Measurements from ENCODE around the gene RRP9.

The RRP9 gene

DNA sequence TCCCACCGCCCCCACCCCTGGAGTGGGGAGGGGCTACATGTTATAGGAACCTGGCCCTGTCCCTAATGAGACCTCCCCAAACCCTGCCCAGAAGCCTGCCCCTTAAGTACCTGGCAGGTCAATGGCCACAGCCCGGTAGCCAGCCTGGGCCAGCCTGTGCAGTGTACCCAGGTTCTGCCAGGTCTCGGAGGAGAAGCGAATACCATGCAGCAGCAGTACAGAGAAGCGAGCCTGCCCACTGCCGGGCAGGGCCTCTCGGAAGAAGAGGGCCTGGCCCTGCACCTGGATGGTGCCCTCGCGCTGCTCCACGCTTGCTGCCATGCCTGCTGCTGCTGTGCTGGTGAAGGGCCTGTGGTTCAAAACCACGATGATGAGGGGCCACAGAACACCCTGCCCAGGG is 29.6 kb upstream of the RRP9 start:
- Histone ChIP-seq H3K4me3 (ENCODE audit: severe bottlenecking) (no peak overlapping the region), H3K4me1 (ENCODE audit: insufficient read depth, poor library complexity, severe bottlenecking) (peaks cover 8% of the 10 kb centered on the region), H3K36me3 (ENCODE audit: low read depth) (no peaks in the 10 kb centered on the region), H3K9me3 (ENCODE audit: severe bottlenecking) (no peaks in the 10 kb centered on the region), H3K27me3 (ENCODE audit: insufficient read depth, poor library complexity, severe bottlenecking) (no peaks in the 10 kb centered on the region), H3K27ac (ENCODE audit: poor library complexity, severe bottlenecking) (no peak overlapping the region)
- TF ChIP-seq, protein P1, sequence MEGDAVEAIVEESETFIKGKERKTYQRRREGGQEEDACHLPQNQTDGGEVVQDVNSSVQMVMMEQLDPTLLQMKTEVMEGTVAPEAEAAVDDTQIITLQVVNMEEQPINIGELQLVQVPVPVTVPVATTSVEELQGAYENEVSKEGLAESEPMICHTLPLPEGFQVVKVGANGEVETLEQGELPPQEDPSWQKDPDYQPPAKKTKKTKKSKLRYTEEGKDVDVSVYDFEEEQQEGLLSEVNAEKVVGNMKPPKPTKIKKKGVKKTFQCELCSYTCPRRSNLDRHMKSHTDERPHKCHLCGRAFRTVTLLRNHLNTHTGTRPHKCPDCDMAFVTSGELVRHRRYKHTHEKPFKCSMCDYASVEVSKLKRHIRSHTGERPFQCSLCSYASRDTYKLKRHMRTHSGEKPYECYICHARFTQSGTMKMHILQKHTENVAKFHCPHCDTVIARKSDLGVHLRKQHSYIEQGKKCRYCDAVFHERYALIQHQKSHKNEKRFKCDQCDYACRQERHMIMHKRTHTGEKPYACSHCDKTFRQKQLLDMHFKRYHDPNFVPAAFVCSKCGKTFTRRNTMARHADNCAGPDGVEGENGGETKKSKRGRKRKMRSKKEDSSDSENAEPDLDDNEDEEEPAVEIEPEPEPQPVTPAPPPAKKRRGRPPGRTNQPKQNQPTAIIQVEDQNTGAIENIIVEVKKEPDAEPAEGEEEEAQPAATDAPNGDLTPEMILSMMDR (IDR thresholded peaks at IDR 0.05; ENCODE audit: poor library complexity, severe bottlenecking), result no peak
- DNase-seq (ENCODE audit: low spot score) (no peak), ATAC-seq (ENCODE audit: low read depth) (no peak)

DNA sequence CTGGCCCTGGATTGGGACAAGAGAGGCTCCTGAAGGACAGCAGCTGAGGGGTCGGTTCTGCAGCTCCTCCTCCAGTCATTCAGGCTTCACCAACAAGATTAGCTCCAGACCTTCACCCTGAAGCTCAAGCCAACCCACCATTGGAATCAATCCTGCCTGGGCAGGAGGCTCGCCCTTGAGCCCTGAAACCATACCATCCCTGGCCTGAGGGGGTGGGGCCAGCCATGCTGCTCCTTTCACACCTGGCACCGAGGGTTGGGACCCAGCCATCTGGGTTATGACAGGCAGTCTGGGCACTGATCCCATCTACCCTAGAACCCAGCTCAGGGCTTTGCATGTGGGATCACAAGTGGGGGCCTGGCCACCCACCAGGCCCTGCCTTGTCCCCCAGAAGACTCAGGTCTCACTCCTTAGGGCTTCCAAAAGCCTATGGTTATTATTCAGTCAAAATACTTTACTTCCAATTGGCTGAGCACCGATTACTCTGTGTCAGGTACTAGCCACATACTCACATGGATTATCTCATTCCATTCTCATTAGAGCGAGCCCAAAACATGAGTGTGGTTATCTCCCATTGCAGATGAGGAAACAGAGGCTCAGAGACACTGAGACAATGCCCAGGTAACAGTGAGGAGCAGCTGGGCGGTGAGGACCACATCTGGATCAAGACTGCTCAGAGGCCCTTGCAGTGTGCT is 29.0 kb upstream of the RRP9 start:
- Histone ChIP-seq H3K4me3 (ENCODE audit: severe bottlenecking) (no peak overlapping the region), H3K27me3 (ENCODE audit: insufficient read depth, poor library complexity, severe bottlenecking) (no peaks in the 10 kb centered on the region), H3K27ac (ENCODE audit: poor library complexity, severe bottlenecking) (no peak overlapping the region), H3K4me1 (ENCODE audit: insufficient read depth, poor library complexity, severe bottlenecking) (peaks cover 8% of the 10 kb centered on the region), H3K9me3 (ENCODE audit: severe bottlenecking) (no peaks in the 10 kb centered on the region), H3K36me3 (ENCODE audit: low read depth) (no peaks in the 10 kb centered on the region)
- no peak for DNase-seq (ENCODE audit: low spot score)
- TF ChIP-seq, protein P1 (IDR thresholded peaks at IDR 0.05; ENCODE audit: poor library complexity, severe bottlenecking), result no peak
- ATAC-seq (ENCODE audit: low read depth), result no peak

DNA sequence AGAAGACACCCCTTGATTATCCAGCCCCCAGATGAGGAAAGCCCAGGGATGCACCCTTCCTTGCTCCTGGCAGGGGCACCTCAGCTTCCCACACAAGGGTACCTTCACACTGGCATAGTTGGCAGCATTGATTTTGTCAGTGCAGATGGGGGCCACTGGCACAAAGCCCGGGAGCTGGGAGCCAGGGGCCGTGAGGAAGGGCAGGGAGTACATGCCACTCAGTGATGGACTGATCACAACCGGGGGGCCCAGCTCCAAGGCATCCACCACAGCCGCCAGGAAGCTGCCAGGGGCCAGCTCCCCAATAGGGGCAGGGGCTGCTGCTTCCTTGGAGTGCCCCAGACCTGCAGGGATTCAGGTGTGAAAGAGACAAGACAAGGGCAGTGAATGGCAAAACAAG is 28.1 kb upstream of the RRP9 start:
- ATAC-seq (ENCODE audit: low read depth) (no peak), DNase-seq (ENCODE audit: low spot score) (no peak)
- TF ChIP-seq, protein P1 (IDR thresholded peaks at IDR 0.05; ENCODE audit: poor library complexity, severe bottlenecking), result no peak
- H3K27me3 ChIP-seq (ENCODE audit: insufficient read depth, poor library complexity, severe bottlenecking), result no peaks in the 10 kb centered on the region
- no peaks in the 10 kb centered on the region for H3K9me3 ChIP-seq (ENCODE audit: severe bottlenecking)
- H3K4me1 ChIP-seq (ENCODE audit: insufficient read depth, poor library complexity, severe bottlenecking), result peaks cover 8% of the 10 kb centered on the region
- no peak overlapping the region for H3K4me3 ChIP-seq (ENCODE audit: severe bottlenecking)
- H3K27ac ChIP-seq (ENCODE audit: poor library complexity, severe bottlenecking), result no peak overlapping the region
- H3K36me3 ChIP-seq (ENCODE audit: low read depth), result no peaks in the 10 kb centered on the region

DNA sequence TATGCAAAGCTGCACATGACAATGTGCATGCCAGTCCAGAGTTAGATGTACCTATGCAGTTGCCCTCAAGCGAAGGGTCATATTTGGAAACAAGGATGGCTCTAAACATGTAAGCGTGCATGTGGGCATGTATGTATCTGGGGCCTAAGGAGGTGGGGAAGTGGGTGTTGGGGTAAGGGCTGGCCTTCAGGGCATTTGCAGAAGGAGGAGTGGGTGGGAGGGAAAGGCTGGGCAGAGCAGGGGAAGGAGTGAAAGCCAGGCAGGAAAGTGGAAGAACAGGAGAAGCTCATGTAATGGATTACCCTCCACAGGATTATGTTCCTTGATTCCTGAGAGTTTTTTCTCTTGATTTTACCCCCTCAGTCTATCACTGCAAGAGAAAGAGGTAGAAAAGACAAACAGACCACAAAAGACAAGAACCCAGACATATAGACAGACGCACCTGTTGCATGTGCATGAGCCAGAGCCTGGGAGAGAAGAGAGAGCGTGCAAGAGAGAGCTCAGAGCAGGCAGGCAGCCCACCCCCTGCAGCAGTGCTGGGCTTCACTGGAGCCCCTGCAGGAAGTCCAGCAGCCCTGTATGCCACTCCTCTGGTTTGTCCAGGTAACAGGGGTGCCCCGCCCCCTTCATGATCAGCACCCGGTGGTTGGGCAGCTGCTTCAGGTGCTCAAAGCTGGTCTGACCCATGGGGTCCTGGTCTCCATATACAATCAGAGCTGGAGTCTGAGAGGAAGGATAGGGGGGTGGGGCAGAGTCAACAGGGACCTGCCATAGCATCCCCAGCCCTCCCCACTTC is 27.4 kb upstream of the RRP9 start:
- peaks cover 1% of the 10 kb centered on the region for H3K4me1 ChIP-seq (ENCODE audit: insufficient read depth, poor library complexity, severe bottlenecking)

More for the DNA sequence above, 27.4 kb upstream of the RRP9 start:
- H3K27ac ChIP-seq (ENCODE audit: poor library complexity, severe bottlenecking), result peak overlapping the region; percentile 75
- H3K9me3 ChIP-seq (ENCODE audit: severe bottlenecking), result no peaks in the 10 kb centered on the region
- ATAC-seq (ENCODE audit: low read depth), result no peak
- H3K4me3 ChIP-seq (ENCODE audit: severe bottlenecking), result no peak overlapping the region
- DNase-seq (ENCODE audit: low spot score), result no peak
- H3K27me3 ChIP-seq (ENCODE audit: insufficient read depth, poor library complexity, severe bottlenecking), result no peaks in the 10 kb centered on the region
- TF ChIP-seq, protein P1 (IDR thresholded peaks at IDR 0.05; ENCODE audit: poor library complexity, severe bottlenecking), result no peak
- H3K36me3 ChIP-seq (ENCODE audit: low read depth), result no peaks in the 10 kb centered on the region

All from RWPE2 (cell line).